GM15510 (cell line): ENCODE results near the gene MDFIC.

Experiments used
- POLR2A ChIP-seq: IDR thresholded peaks from 3 replicates; pipeline ENCODE4 v1.6.1; 2011; ENCODE audit warnings: borderline replicate concordance; ENCODE audit not compliant: insufficient read length; ENCODE audit errors: extremely low read depth

Gene MDFIC

DNA sequence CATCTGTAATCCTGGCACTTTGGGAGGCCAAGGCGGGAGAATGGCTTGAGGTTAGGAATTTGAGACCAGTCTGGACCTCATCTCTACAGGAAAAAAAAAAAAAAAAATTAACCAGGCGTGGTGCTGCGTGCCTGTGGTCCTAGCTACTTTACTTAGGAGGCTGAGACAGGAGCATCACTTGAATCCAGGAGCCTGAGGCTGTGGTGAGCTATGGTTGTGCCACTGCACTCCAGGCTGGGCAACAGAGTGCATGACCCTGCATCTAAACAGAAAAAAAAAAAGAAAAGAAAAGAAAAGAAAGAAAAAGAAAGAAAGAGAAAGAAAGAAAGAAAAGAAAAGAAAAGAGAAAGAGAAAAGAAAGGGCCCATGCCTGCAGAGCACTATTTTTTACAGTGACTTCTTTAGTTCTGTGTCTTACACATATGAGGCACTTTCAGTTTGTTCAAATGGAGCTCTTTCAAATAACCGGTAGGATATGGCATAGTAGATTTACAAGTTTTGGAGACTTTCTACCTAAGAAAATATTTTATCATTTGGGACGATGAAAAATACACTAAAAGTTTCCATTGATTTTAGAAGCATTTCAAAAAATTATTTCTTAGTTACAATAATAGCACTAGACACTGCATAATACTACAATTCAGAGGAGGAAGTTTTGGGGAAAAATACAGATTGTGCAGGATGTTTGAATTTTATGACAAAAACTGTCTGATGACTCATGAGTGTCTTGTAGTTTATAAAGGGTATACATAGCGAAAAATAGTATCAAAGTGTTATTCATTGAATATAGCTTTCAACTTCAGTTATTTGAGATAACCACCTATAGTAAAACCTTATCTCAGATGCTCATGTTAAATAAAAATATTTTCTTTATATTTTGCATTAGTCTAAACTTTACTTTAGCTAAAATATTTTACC is 75.9 kb downstream of the MDFIC start:
- TF ChIP-seq POLR2A: no peak

DNA sequence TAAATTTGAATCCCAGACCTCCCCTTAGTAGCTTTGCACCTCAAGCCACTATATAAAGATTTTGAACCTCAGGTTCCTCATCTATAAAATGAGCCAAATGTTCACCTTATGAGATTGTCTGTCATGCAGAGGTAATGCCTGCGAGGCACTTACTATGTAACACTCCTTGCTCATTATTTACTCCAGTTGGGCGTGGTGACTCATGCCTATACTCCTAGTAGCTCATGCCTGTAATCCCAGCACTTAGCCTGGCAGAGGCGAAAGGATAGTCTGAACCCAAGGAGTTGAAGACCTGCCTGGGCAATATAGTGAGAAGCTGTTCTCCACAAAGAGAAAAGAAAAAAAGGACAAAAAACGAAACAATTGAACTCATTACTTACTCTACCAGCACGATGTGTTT is 82.2 kb downstream of the MDFIC start:
- TF ChIP-seq POLR2A: no peak

DNA sequence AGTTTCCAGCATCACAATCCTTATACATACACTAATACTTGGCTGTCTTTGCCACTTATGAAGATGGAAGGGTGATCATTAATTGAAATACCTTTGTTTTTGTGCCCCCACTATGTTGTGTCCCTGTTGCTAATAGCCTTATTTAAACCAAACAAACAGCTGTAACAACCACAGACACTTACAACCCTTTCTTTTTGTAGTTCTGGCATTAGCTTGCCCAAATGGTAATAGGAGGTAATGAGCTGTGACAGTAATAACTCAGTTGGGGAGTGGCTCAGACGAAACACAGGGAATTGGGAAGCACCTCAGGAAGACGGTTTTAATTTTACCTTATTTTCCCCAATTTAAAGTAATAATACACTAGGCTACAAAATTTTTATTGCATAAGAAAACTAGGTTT is 83.4 kb downstream of the MDFIC start:
- no peak for TF ChIP-seq POLR2A

DNA sequence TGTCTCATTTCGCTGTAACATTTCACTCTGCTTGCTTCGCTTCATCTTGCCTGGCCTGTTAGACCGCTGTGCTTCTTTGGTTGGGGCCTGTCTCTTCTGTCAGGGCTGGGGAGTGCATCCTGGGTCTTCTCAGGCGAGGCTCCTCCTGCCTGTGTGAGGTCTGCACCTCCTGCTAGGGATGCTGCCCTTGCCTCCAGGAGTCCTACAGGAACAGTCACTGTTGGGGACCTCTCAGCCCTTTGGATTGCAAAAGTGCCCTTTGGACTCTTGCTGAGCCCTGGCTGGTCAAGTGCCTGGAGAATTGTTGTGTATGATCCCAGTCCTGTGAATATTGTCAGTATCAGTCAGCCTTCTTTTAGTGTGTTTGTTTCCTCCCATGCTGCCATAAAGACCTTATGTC is 84.1 kb downstream of the MDFIC start:
- TF ChIP-seq POLR2A: no peak

DNA sequence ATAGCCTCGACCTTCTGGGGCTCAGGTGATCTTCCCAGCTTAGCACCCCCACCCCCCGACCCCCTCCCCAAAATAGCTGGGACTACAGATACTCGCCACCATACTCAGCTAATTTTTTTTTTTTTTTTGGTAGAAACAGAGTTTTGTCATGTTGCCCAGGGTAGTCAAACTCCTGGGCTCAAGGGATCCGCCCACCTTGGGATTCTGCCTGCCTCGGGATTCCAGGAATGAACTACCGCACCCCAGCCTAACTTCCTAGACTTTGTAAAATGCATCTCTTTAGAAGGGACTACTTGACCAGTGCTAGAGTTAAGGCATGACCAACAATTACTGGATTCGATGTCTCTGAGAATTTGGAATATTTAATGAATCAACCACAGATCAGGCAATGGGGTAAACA is 85.9 kb downstream of the MDFIC start:
- TF ChIP-seq POLR2A: no peak

DNA sequence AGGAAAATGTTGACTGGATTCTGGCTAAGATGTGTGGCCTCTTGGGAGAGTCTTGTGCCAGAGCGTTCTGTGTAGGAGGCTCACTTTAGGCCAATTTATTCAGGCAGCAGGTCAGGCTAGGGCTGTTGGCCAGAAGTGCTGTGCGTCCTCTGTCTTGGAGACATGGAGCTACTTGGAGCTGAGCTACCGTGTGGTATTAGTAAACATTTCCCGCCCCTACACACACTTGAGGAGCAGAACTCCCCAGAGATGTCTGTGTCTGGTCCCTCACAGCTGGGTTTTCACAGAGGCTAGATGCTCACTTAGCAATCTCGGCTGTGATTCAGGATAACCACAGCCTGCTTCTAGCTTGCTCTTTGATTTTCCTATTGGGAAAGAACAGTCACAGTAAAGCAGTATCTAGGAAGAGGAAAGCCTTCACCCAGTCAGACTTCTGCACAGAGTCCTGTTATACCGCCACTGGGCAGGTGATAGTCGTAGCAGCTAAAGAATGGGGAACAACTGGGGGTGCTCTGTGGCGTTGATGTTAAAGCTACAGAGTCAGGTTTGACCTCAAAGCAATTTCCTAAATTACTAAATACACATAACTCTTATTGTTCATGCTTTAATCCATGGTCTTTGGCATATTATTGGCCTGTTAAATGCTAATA is 86.7 kb downstream of the MDFIC start:
- no peak for TF ChIP-seq POLR2A

DNA sequence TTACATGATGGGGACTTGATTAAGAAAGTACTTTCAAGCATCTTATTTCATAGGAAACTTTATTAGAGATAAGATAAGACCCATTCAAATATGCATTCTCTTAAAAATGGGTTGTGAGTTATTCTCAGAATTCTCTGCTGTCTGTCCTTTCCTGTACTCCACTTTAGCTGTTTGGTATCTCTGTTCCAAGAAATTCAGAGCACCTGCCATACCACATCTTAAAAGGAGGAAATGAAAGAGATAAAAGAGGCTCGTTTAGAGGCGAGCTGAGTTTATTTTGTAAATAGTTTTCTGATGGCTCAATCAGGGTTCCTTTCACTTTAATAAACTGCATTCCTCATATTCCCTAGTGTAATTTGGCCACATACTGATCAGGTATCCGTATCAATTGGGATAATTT is 87.2 kb downstream of the MDFIC start:
- TF ChIP-seq POLR2A: no peak

DNA sequence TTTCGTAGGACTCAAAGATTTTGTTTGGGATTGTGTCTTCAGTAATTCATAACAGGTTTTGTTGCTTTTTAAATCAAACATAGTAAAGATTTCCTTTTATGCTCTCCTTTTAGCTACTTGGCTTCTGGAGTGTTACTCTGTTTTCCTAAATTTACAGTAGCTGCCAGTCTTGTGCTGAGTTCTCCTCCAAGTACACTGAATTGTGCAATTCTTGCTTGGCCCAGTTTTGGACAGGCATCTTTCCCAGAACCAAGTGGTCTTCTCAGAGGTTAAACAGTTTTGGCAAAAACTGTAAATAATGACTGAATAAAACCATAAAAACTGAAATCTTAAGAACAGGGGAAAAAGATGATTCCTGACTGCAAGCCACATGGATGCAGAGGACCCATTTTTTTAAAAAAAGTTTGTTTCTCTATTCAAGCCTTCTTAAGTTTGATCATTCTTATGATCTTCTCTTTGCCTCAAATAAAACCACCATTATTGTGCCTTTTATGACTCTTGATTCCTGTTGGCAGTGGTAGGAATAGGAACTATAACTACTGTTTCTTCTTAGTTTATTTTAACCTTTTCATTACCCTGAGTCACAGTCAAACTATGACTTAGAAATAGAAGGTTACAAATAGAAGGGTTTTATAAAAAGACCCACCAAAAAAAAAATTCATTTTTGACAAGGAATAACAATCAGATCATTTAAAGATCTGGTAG is 88.0 kb downstream of the MDFIC start:
- no peak for TF ChIP-seq POLR2A

DNA sequence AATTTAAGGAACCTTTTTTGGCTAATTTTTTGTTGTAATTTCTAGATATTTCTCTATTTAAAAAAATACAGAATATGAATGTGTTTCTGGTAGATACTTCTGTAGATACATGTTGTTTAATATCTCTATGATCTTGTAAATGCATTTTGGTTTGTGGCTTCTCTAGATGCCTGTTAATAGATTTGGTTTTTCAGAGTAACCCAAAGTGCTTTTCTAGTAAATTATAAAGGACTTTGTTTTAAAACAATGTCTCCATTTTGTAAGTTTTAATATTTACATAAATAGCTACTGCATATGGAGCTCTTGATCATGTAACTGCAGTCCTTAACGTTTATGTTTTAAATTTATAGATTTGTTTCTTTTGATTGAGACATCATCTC is 88.5 kb downstream of the MDFIC start:
- TF ChIP-seq POLR2A: no peak

DNA sequence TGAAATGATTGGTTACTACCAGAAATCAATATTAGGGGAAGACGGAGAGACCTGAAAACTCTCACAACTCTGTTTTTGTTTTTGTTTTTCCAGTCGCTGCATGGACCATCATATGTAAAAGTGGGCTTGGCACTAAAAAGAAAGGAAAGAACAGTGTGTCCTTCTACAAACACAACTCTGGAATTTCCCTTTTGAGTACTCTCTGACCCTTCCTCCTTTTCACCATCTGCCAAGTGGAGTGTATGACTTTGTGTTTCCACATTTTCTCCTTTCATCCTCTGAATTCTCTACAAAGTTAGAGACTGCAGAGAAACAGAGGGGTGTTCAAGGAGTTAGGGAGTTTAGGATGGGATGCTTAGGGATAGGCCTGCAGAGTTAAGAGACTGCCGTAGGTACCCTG is 92.0 kb downstream of the MDFIC start:
- TF ChIP-seq POLR2A: no peak

DNA sequence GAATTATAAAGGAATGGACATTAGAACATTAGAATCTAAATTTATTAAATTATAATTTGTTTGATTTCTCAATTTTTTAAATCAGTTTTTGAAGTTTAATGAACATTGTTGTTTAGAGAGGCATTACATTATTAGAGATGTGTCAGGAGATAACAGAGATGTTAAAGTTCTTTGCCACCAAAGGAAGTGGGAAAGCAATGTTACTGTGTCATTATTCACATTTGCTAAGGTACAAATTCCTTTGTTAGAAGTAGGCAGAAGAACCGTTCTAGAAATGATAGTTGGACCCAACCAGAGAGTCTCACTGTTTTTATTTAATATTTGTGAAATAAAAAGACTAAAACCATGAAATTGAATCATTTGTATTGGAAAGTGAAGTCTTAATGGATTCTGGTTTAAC is 92.9 kb downstream of the MDFIC start:
- TF ChIP-seq POLR2A: no peak

DNA sequence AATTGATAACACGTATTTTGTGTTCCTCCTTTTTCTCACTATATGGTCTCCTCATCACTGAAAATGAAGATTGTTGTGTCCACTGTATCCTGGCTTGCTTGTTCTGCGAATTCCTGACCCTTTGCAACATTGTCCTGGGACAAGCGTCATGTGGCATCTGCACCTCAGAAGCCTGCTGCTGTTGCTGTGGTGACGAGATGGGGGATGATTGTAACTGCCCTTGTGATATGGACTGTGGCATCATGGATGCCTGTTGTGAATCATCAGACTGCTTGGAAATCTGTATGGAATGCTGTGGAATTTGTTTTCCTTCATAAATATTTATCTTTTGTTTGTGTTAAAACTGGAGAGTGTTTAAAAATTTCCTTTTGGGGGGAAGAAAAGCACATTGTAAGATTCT is 93.7 kb downstream of the MDFIC start:
- TF ChIP-seq POLR2A: no peak

DNA sequence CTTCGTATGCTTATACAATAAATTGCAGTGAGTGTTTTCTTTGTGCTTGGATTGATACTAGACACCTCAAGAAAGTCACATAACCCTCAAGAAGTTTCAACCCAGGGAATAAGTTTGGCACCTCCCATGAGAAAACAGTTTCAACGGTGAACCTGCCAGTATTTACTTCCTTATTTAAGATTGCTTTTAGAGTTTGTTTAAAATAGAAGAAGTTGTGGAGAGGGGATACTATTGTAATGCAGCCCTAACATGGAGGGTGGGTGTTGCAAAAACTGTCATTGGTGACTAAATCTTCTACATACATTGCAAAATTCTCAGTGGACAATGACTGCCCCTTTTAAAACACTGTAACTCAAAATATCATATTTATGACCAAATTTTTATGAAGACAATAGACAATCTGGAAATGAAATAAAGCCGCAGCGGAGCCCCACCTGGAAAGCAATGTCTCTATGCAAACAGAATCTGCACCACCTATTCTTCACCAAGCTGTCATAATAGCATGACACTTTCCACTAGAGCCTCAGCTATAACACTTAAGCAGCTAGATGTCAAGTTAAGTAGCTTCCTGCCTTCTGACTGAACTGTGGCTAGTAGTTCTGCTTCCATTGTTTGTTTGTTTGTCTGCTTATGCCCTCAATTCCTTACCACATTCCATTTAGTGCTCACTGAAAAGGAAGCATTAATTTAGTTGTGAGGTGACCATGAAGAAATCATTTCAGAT is 98.2 kb downstream of the MDFIC start:
- TF ChIP-seq POLR2A: no peak

DNA sequence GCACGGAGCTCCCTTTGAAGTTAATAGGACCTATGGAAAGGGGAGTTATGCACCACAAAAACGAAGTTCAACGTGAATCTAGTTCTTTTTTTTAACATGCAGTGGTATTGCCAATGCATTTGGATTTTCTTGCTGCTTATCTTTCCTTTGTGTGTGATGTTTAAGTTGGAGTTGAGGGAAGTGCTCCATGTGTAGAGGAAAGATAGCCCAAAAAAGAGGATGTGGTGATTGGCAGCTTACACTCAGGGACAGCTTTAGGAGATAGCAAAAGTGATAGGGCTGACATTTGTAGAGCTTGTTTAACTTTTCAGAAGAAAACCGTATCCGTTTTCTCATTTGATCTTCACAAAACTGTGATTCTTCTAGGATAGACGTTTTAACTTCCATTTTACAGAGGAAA is 101.3 kb downstream of the MDFIC start:
- no peak for TF ChIP-seq POLR2A

DNA sequence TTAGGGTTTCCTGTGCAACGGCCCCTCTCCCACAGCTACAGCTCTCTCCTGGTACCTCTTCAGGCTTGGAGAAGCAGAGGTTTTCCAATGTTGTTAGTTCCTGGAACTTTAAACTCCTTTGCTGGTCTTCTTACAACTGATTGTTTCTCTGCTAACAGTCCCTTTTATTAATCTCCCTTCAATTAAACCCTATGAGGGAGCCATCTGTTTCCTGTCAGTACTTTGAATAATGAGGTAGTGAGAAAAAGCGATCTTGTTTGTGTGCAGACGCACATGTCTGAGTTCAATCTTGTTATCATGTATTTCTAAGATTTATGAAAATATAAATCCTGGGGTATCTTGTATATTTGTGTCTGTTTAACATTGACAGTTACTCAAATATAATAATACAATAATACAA is 102.4 kb downstream of the MDFIC start:
- TF ChIP-seq POLR2A: no peak

DNA sequence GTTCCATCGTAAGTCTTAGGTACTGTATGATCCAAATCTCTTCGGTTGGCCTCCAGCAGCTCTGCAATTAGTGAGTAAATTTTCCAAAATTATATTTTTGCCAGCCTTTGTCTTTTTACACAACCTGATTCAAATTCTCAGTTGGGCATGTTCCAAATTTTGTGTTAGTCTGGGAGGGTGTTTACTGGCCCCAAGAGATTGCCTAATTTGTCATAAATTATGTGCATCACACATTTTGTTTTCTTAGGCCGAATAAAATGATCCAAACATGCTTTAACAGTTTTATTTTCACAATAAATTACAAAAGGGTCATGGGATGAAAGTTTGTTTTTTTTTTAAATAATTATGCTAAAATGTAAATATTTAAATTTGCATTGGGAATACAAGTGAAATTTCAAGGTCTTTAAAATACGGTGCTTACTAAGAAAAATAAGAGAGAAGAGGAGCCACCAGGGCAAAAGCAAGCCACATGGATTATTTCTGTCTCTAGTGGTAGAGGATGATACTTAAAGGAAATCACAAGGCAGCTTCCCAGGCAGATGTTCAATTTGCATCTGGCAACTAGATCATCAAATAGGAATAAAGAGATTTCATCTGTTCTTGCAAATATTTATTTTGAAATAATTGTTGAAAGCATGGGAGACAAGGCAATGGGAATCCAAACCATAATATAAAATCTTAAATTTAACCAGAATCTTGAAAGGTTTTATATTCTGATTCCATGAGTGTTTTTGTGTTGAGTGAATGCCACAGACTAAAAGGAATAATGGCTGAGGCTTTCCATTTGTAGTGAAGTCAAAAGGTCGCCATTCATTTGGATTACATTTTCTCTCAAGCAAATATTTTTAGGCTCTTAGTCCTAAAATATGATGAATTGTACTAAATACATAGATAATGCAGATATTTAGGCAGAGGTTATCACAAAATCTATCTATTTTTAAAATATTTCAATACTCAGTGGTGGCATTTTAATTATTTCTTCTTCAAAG is 111.1 kb downstream of the MDFIC start:
- TF ChIP-seq POLR2A: no peak
